GM23338 (cell line): Measurements from ENCODE around the gene SAMHD1. TPM values are rescaled to one million over a fixed set of nuclear protein-coding genes. Genes with fewer than 3 reads are reported as not detected.

Experiments used
- ATAC-seq: fragments of 200-7000 bp; cut with Tn5 transposase; 3 replicates; pipeline ENCODE4 v1.9.1; 2020
- DNase-seq: peaks from one replicate; pipeline ENCODE4 v3.0.0-alpha.2; 2015; ENCODE audit warnings: low spot score
- H2AFZ ChIP-seq: fragments of 200-600 bp; sonication (generic); 2 replicates; pipeline ENCODE4 v1.8.0; 2016; ENCODE audit warnings: antibody characterized with exemption, mild to moderate bottlenecking, moderate library complexity
- H3F3A ChIP-seq: fragments of 200-600 bp; sonication (generic); replicated peaks from 2 replicates; pipeline ENCODE4 v1.8.0; 2017; ENCODE audit warnings: antibody characterized with exemption, mixed run types, low read depth
- H3K27ac ChIP-seq: fragments of 200-600 bp; sonication (generic); 2 replicates; pipeline ENCODE4 v1.6.1; 2016; ENCODE audit warnings: low read depth
- H3K27me3 ChIP-seq: fragments of 200-600 bp; sonication (generic); 2 replicates; pipeline ENCODE4 v1.8.0; 2016; ENCODE audit warnings: mild to moderate bottlenecking, mixed run types, moderate library complexity; ENCODE audit not compliant: insufficient read depth
- H3K36me3 ChIP-seq: fragments of 200-600 bp; sonication (generic); 2 replicates; pipeline ENCODE4 v1.8.0; 2016; ENCODE audit warnings: mild to moderate bottlenecking; ENCODE audit not compliant: insufficient read depth
- H3K4me1 ChIP-seq: fragments of 200-600 bp; sonication (generic); 2 replicates; pipeline ENCODE4 v1.8.0; 2016; ENCODE audit warnings: mild to moderate bottlenecking, moderate library complexity; ENCODE audit not compliant: insufficient read depth
- H3K4me2 ChIP-seq: fragments of 200-600 bp; sonication (generic); 2 replicates; pipeline ENCODE4 v1.7.1; 2017; ENCODE audit warnings: mixed run types
- H3K4me3 ChIP-seq: fragments of 200-600 bp; sonication (generic); 2 replicates; pipeline ENCODE4 v1.6.1; 2016; ENCODE audit warnings: mixed run types
- H3K79me2 ChIP-seq: fragments of 200-600 bp; sonication (generic); replicated peaks from 2 replicates; pipeline ENCODE4 v1.8.0; 2017; ENCODE audit warnings: mild to moderate bottlenecking; ENCODE audit not compliant: insufficient read depth
- H3K9me2 ChIP-seq: fragments of 200-600 bp; sonication (generic); 2 replicates; pipeline ENCODE4 v1.8.0; 2017; ENCODE audit not compliant: insufficient read depth
- H4K20me1 ChIP-seq: fragments of 200-600 bp; sonication (generic); replicated peaks from 2 replicates; pipeline ENCODE4 v1.8.0; 2017; ENCODE audit warnings: mild to moderate bottlenecking; ENCODE audit not compliant: insufficient read depth
- H3K27ac Mint-ChIP-seq: 2 replicates; pipeline ENCODE4 v1.8.0; 2020; ENCODE audit warnings: inconsistent platforms, mild to moderate bottlenecking, moderate library complexity, mixed read lengths
- H3K27me3 Mint-ChIP-seq: 3 replicates; pipeline ENCODE4 v1.8.0; 2022; ENCODE audit warnings: low read depth, mild to moderate bottlenecking, moderate library complexity, mixed read lengths, inconsistent platforms; ENCODE audit not compliant: insufficient read depth, poor library complexity
- H3K36me3 Mint-ChIP-seq: 3 replicates; pipeline ENCODE4 v1.8.0; 2021; ENCODE audit warnings: low read depth, mild to moderate bottlenecking, inconsistent platforms, moderate library complexity, mixed read lengths
- H3K4me1 Mint-ChIP-seq: 3 replicates; pipeline ENCODE4 v1.8.0; 2020; ENCODE audit warnings: mild to moderate bottlenecking, inconsistent platforms, mixed read lengths
- H3K4me3 Mint-ChIP-seq: 3 replicates; pipeline ENCODE4 v1.8.0; 2021; ENCODE audit warnings: moderate library complexity, mild to moderate bottlenecking, inconsistent platforms, mixed read lengths
- H3K9me3 Mint-ChIP-seq: 3 replicates; pipeline ENCODE4 v1.8.0; 2020; ENCODE audit warnings: moderate library complexity, mild to moderate bottlenecking, inconsistent platforms, mixed read lengths
- CREB1 ChIP-seq: fragments of 250-450 bp; sonication (Bioruptor Pico); IDR thresholded peaks from 2 replicates; pipeline ENCODE4 v1.5.0; 2020; ENCODE audit warnings: low read depth, mild to moderate bottlenecking, moderate library complexity
- EZH2 ChIP-seq: fragments of 200-600 bp; sonication (generic); IDR thresholded peaks from one replicate; pipeline ENCODE4 v1.8.0; 2017; ENCODE audit warnings: antibody characterized with exemption, mild to moderate bottlenecking, low read depth; ENCODE audit not compliant: unreplicated experiment
- EZH2phosphoT487 ChIP-seq: fragments of 200-600 bp; sonication (generic); IDR thresholded peaks from one replicate; pipeline ENCODE4 v1.8.1; 2018; ENCODE audit warnings: antibody characterized with exemption; ENCODE audit not compliant: unreplicated experiment
- JUNB ChIP-seq: IDR thresholded peaks from one replicate; pipeline ENCODE4 v1.6.1; 2016; ENCODE audit warnings: antibody characterized with exemption; ENCODE audit not compliant: unreplicated experiment
- NANOG ChIP-seq: IDR thresholded peaks from 2 replicates; pipeline ENCODE4 v1.6.1; 2016; ENCODE audit warnings: antibody characterized with exemption, borderline replicate concordance
- POLR2AphosphoS5 ChIP-seq: IDR thresholded peaks from 2 replicates; pipeline ENCODE4 v1.6.1; 2016; ENCODE audit warnings: antibody characterized with exemption, low read depth
- STAT1 ChIP-seq: IDR thresholded peaks from one replicate; pipeline ENCODE4 v1.6.1; 2016; ENCODE audit warnings: antibody characterized with exemption; ENCODE audit not compliant: unreplicated experiment
- ZNF114 ChIP-seq: fragments of 250-450 bp; sonication (Bioruptor Pico); IDR thresholded peaks from 2 replicates; pipeline ENCODE4 v1.5.0; 2020; ENCODE audit warnings: mild to moderate bottlenecking, moderate library complexity
- ZNF331 ChIP-seq: fragments of 250-450 bp; sonication (Bioruptor Pico); IDR thresholded peaks from 2 replicates; pipeline ENCODE4 v1.5.0; 2020; ENCODE audit warnings: low read depth, mild to moderate bottlenecking, moderate library complexity
- polyA plus RNA-seq: library from polyadenylated mRNA; unstranded; fragments of >200 nt; fragmentation: Nextera tagmentation; extraction: Ambion mirVana; gene quantifications from 2 replicates; pipeline ENCODE4 v1.2.1, GENCODE V29; 2016
- total RNA-seq: library from RNA; depleted of rRNA; stranded (reverse); fragments of >200 nt; shearing (Covaris generic); gene quantifications from 2 replicates; pipeline ENCODE4 v1.2.3, GENCODE V29; 2014
- TF ChIP-seq, protein P1 (sequence below): fragments of 250-450 bp; sonication (Bioruptor Pico); IDR thresholded peaks from 2 replicates; pipeline ENCODE4 v1.5.0; 2020; ENCODE audit warnings: mild to moderate bottlenecking, moderate library complexity
- TF ChIP-seq, protein P2 (sequence below), 2 experiments: fragments of 200-600 bp in 1 of 2; sonication (generic) in 1 of 2; conservative IDR thresholded peaks; 2 replicates each; pipeline versions ENCODE4 v1.5.1 to v1.6.1; 2016 to 2017; ENCODE audit warnings: antibody characterized with exemption in 2 of 2, low read depth in 2 of 2, mild to moderate bottlenecking in 2 of 2, moderate library complexity in 1 of 2
- TF ChIP-seq, protein P3 (sequence below): IDR thresholded peaks from 2 replicates; pipeline ENCODE4 v1.6.1; 2016; ENCODE audit warnings: antibody characterized with exemption
- TF ChIP-seq, protein P4 (sequence below): IDR thresholded peaks from one replicate; pipeline ENCODE4 v1.6.1; 2018; ENCODE audit warnings: antibody characterized with exemption; ENCODE audit not compliant: unreplicated experiment

SAMHD1 gene
- total and polyA plus RNA-seq, 2 experiments from 2014 or later = 21.9 to 45.4 TPM

DNA sequence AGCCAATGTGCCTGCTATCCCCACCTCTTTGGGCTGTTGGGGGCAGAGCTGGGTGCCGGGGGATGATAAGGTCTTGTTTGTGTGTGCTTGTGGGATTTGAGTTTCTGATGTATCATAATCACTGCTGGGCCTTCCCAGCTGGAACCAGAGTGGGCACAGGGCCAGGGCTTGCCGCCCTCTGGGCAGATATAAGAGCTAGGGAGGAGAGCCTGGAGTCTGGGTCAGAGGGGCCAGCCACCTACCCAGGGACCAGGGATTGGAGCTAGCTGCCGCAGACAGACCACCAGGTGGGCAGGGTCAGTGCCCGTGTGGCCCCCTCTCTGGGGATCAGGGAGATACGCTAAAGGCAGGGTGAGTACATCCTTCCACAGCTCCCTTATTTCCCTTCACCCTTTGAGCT lies 78.7 kb downstream of the SAMHD1 start:
- Histone ChIP-seq H3F3A (no peaks in the 10 kb centered on the region), H3K4me2 (no peak overlapping the region), H4K20me1 (no peaks in the 10 kb centered on the region), H2AFZ (no peak overlapping the region), H3K9me2 (no peaks in the 10 kb centered on the region), H3K79me2 (no peaks in the 10 kb centered on the region), H3K4me1 (no peaks in the 10 kb centered on the region), H3K4me3 (no peak overlapping the region), H3K27me3 (no peaks in the 10 kb centered on the region), H3K27ac (no peak overlapping the region), H3K36me3 (no peaks in the 10 kb centered on the region)
- no peaks in the 10 kb centered on the region for H3K4me1 Mint-ChIP-seq
- no peaks in the 10 kb centered on the region for H3K36me3 Mint-ChIP-seq
- DNase-seq (no peak), ATAC-seq (no peak)
- no peaks in the 10 kb centered on the region for H3K27me3 Mint-ChIP-seq
- no peak overlapping the region for H3K4me3 Mint-ChIP-seq
- TF ChIP-seq JUNB (no peak), STAT1 (no peak), NANOG (no peak), EZH2 (no peak), POLR2AphosphoS5 (no peak), EZH2phosphoT487 (no peak), CREB1 (no peak), ZNF331 (CRISPR knock-in tag) (no peak), ZNF114 (CRISPR knock-in tag) (no peak)
- TF ChIP-seq, protein P1, sequence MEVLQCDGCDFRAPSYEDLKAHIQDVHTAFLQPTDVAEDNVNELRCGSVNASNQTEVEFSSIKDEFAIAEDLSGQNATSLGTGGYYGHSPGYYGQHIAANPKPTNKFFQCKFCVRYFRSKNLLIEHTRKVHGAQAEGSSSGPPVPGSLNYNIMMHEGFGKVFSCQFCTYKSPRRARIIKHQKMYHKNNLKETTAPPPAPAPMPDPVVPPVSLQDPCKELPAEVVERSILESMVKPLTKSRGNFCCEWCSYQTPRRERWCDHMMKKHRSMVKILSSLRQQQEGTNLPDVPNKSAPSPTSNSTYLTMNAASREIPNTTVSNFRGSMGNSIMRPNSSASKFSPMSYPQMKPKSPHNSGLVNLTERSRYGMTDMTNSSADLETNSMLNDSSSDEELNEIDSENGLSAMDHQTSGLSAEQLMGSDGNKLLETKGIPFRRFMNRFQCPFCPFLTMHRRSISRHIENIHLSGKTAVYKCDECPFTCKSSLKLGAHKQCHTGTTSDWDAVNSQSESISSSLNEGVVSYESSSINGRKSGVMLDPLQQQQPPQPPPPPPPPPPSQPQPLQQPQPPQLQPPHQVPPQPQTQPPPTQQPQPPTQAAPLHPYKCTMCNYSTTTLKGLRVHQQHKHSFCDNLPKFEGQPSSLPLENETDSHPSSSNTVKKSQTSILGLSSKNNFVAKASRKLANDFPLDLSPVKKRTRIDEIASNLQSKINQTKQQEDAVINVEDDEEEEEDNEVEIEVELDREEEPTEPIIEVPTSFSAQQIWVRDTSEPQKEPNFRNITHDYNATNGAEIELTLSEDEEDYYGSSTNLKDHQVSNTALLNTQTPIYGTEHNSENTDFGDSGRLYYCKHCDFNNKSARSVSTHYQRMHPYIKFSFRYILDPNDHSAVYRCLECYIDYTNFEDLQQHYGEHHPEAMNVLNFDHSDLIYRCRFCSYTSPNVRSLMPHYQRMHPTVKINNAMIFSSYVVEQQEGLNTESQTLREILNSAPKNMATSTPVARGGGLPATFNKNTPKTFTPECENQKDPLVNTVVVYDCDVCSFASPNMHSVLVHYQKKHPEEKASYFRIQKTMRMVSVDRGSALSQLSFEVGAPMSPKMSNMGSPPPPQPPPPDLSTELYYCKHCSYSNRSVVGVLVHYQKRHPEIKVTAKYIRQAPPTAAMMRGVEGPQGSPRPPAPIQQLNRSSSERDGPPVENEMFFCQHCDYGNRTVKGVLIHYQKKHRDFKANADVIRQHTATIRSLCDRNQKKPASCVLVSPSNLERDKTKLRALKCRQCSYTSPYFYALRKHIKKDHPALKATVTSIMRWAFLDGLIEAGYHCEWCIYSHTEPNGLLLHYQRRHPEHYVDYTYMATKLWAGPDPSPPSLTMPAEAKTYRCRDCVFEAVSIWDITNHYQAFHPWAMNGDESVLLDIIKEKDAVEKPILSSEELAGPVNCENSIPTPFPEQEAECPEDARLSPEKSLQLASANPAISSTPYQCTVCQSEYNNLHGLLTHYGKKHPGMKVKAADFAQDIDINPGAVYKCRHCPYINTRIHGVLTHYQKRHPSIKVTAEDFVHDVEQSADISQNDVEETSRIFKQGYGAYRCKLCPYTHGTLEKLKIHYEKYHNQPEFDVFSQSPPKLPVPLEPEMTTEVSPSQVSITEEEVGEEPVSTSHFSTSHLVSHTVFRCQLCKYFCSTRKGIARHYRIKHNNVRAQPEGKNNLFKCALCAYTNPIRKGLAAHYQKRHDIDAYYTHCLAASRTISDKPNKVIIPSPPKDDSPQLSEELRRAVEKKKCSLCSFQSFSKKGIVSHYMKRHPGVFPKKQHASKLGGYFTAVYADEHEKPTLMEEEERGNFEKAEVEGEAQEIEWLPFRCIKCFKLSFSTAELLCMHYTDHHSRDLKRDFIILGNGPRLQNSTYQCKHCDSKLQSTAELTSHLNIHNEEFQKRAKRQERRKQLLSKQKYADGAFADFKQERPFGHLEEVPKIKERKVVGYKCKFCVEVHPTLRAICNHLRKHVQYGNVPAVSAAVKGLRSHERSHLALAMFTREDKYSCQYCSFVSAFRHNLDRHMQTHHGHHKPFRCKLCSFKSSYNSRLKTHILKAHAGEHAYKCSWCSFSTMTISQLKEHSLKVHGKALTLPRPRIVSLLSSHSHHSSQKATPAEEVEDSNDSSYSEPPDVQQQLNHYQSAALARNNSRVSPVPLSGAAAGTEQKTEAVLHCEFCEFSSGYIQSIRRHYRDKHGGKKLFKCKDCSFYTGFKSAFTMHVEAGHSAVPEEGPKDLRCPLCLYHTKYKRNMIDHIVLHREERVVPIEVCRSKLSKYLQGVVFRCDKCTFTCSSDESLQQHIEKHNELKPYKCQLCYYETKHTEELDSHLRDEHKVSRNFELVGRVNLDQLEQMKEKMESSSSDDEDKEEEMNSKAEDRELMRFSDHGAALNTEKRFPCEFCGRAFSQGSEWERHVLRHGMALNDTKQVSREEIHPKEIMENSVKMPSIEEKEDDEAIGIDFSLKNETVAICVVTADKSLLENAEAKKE (CRISPR knock-in tag) = no peak
- TF ChIP-seq, protein P2, sequence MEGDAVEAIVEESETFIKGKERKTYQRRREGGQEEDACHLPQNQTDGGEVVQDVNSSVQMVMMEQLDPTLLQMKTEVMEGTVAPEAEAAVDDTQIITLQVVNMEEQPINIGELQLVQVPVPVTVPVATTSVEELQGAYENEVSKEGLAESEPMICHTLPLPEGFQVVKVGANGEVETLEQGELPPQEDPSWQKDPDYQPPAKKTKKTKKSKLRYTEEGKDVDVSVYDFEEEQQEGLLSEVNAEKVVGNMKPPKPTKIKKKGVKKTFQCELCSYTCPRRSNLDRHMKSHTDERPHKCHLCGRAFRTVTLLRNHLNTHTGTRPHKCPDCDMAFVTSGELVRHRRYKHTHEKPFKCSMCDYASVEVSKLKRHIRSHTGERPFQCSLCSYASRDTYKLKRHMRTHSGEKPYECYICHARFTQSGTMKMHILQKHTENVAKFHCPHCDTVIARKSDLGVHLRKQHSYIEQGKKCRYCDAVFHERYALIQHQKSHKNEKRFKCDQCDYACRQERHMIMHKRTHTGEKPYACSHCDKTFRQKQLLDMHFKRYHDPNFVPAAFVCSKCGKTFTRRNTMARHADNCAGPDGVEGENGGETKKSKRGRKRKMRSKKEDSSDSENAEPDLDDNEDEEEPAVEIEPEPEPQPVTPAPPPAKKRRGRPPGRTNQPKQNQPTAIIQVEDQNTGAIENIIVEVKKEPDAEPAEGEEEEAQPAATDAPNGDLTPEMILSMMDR (conservative IDR thresholded peaks at IDR 0.05; ENCODE audit: low read depth in 2 of 2) = no peak
- TF ChIP-seq, protein P3, sequence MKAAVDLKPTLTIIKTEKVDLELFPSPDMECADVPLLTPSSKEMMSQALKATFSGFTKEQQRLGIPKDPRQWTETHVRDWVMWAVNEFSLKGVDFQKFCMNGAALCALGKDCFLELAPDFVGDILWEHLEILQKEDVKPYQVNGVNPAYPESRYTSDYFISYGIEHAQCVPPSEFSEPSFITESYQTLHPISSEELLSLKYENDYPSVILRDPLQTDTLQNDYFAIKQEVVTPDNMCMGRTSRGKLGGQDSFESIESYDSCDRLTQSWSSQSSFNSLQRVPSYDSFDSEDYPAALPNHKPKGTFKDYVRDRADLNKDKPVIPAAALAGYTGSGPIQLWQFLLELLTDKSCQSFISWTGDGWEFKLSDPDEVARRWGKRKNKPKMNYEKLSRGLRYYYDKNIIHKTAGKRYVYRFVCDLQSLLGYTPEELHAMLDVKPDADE = no peak
- TF ChIP-seq, protein P4, sequence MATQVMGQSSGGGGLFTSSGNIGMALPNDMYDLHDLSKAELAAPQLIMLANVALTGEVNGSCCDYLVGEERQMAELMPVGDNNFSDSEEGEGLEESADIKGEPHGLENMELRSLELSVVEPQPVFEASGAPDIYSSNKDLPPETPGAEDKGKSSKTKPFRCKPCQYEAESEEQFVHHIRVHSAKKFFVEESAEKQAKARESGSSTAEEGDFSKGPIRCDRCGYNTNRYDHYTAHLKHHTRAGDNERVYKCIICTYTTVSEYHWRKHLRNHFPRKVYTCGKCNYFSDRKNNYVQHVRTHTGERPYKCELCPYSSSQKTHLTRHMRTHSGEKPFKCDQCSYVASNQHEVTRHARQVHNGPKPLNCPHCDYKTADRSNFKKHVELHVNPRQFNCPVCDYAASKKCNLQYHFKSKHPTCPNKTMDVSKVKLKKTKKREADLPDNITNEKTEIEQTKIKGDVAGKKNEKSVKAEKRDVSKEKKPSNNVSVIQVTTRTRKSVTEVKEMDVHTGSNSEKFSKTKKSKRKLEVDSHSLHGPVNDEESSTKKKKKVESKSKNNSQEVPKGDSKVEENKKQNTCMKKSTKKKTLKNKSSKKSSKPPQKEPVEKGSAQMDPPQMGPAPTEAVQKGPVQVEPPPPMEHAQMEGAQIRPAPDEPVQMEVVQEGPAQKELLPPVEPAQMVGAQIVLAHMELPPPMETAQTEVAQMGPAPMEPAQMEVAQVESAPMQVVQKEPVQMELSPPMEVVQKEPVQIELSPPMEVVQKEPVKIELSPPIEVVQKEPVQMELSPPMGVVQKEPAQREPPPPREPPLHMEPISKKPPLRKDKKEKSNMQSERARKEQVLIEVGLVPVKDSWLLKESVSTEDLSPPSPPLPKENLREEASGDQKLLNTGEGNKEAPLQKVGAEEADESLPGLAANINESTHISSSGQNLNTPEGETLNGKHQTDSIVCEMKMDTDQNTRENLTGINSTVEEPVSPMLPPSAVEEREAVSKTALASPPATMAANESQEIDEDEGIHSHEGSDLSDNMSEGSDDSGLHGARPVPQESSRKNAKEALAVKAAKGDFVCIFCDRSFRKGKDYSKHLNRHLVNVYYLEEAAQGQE = no peak
- H3K9me3 Mint-ChIP-seq = no peaks in the 10 kb centered on the region
- H3K27ac Mint-ChIP-seq = no peak overlapping the region
